Measurements from ENCODE around the gene TCF7L1. TPM values are rescaled to one million over a fixed set of nuclear protein-coding genes. Genes with fewer than 3 reads are reported as not detected.
"Not testable (repeated sequence)": the region's sequence is repeated elsewhere in the genome, so short reads cannot be mapped to it uniquely, and the experiment has no call there.

TCF7L1 gene
- total RNA-seq, 6 experiments from 2014 or later: 1.2 to 8.8 (median 3.7) TPM

GRCh38 chr2:85341269-85342029 lies 208.3 kb downstream of the TCF7L1 start:
- intact Hi-C loops (cut with DNase I): no loop called here
- TF ChIP-seq CTCF (IDR thresholded peaks at IDR 0.05): no peak
- no peak for TF ChIP-seq POLR2A (IDR thresholded peaks at IDR 0.05)
- 84% methylated on average over 6 of the region's 30 CpGs for WGBS (ENCODE audit: insufficient coverage, low coverage, low lambda C conversion rate, missing lambda C conversion rate)
- Histone ChIP-seq H3K4me1 (peaks cover 0 to 12% (median 0%) of the 10 kb centered on the region in 4 donors), H3K27me3 (no peaks in the 10 kb centered on the region), H3K9me3 (no peaks in the 10 kb centered on the region), H3K36me3 (peaks cover 0 to 21% (median 7%) of the 10 kb centered on the region in 4 donors), H3K27ac (no peak overlapping the region), H3K4me3 (no peak overlapping the region)
- no peak for DNase-seq
- no peak for ATAC-seq

DNA sequence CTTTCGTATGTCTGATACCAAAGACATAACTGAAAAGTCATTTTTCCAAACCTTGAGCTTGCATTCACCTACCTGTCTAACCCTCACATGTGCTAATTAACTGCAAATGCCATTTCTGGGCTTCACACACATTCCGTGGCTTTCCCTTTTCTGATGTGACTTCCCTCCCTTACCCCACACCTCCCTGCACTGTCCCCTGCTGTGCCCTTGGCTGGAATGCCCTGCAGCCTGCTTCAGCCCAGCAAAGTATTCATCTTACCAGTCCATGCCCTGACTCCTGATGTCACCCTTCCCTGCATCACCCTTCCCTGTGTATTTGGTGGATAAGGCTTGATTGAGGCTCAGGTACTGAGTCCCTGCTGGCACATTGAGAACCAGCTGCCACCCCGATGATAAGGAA lies 209.0 kb downstream of the TCF7L1 start:
- no peak for TF ChIP-seq POLR2A (IDR thresholded peaks at IDR 0.05)
- no peak for TF ChIP-seq CTCF (IDR thresholded peaks at IDR 0.05)
- no peak overlapping the region for H3K4me3 ChIP-seq
- no peaks in the 10 kb centered on the region for H3K9me3 ChIP-seq
- H3K36me3 ChIP-seq: peaks cover 0 to 28% (median 10%) of the 10 kb centered on the region in 4 donors
- no peak overlapping the region for H3K27ac ChIP-seq
- ATAC-seq: no peak
- WGBS (ENCODE audit: insufficient coverage, low coverage, low lambda C conversion rate, missing lambda C conversion rate): 83% methylated on average over 3 of the region's 3 CpGs
- intact Hi-C loops (cut with DNase I): no loop called here
- H3K4me1 ChIP-seq: peaks cover 0 to 12% (median 0%) of the 10 kb centered on the region in 4 donors
- DNase-seq: no peak
- H3K27me3 ChIP-seq: no peaks in the 10 kb centered on the region

GRCh38 chr2:85343207-85343895 lies 210.2 kb downstream of the TCF7L1 start:
- H3K9me3 ChIP-seq; H3K27me3 ChIP-seq; H3K27ac ChIP-seq; ATAC-seq; H3K4me3 ChIP-seq; DNase-seq; intact Hi-C loops (cut with DNase I): not testable (repeated sequence)
- peaks cover 0 to 12% (median 0%) of the 10 kb centered on the region in 4 donors for H3K4me1 ChIP-seq
- 92% methylated on average over 2 of the region's 10 CpGs for WGBS (ENCODE audit: insufficient coverage, low coverage, low lambda C conversion rate, missing lambda C conversion rate)
- H3K36me3 ChIP-seq: peaks cover 0 to 40% (median 10%) of the 10 kb centered on the region in 4 donors

- Histone ChIP-seq H3K4me1 (peaks cover 0 to 12% (median 0%) of the 10 kb centered on the region in 4 donors), H3K36me3 (peaks cover 0 to 48% (median 14%) of the 10 kb centered on the region in 4 donors), H3K9me3 (no peaks in the 10 kb centered on the region), H3K27me3 (no peaks in the 10 kb centered on the region), H3K4me3 (no peak overlapping the region), H3K27ac (no peak overlapping the region)
- TF ChIP-seq CTCF (IDR thresholded peaks at IDR 0.05) (no peak), POLR2A (IDR thresholded peaks at IDR 0.05) (no peak)
- DNase-seq (no peak), ATAC-seq (no peak)
- WGBS (ENCODE audit: insufficient coverage, low coverage, low lambda C conversion rate, missing lambda C conversion rate): 83% methylated on average over 2 of the region's 14 CpGs
- intact Hi-C loops (cut with DNase I): no loop called here
Measured at GRCh38 chr2:85344356-85344954, 211.3 kb downstream of the TCF7L1 start.

Data from right lobe of liver (tissue), 6 donors.